Bone marrow (tissue), 2 donors: ENCODE results near the gene DESI1.
A peak's percentile ranks its signal among the peaks of the same experiment; 100 is the strongest.
"Not testable (repeated sequence)": the region's sequence is repeated elsewhere in the genome, so short reads cannot be mapped to it uniquely, and the experiment has no call there.

Source experiments
- DNase-seq, 2 donors: peaks; one replicate each; lab custom pipeline; 2025; lab: John Stamatoyannopoulos, UW

Gene DESI1

GRCh38 chr22:41634610-41635009 is 13.8 kb upstream of the DESI1 start:
- not testable (repeated sequence) for DNase-seq

DNA sequence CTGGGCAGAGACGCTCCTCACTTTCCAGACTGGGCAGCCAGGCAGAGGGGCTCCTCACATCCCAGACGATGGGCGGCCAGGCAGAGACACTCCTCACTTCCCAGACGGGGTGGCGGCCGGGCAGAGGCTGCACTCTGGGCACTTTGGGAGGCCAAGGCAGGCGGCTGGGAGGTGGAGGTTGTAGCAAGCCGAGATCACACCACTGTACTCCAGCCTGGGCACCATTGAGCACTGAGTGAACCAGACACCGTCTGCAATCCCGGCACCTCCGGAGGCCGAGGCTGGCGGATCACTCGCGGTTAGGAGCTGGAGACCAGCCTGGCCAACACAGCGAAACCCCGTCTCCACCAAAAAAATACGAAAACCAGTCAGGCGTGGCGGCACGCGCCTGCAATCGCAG is 10.8 kb upstream of the DESI1 start:
- DNase-seq, result not testable (repeated sequence)

DNA sequence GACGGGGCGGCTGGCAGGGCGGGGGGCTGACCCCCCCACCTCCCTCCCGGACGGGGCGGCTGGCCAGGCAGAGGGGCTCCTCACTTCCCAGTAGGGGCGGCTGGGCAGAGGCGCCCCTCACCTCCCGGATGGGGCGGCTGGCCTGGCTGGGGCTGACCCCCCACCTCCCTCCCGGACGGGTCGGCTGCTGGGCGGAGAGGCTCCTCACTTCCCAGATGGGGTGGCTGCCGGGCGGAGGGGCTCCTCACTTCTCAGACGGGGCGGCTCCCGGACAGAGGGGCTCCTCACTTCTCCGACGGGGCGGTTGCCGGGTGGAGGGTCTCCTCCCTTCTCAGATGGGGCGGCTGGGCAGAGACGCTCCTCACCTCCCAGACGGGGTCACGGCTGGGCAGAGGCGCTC is 10.3 kb upstream of the DESI1 start:
- not testable (repeated sequence) for DNase-seq

DNA sequence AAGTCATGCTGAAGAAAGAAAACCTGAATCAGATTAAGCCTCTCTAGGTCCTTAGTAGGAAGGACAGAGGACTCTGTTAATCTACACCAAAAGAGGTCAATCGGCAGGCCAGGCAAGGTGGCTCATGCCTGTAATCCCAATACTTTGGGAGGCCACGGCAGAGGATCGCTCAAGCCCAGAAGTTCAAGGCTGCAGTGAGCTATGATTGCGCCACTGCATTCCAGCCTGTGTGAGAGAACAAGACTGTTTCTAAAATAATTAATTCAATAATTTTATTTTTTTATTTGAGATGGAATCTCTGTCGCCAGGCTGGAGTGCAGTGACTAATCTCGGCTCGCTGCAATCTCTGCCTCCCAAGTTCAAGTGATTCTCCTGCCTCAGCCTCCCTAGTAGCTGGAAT is 4.7 kb upstream of the DESI1 start:
- no peak for DNase-seq

GRCh38 chr22:41621911-41622179 is 1.0 kb upstream of the DESI1 start:
- DNase-seq, result no peak

- peak; percentile 98 to 100 for DNase-seq
Measured at GRCh38 chr22:41621099-41621910, 462 bp upstream of the DESI1 start, which contains the start of gene XRCC6. TSS of gene XRCC6 (plus strand) at chr22:41621295. CDS start at chr22:41622005, 710 bp downstream.

DNA sequence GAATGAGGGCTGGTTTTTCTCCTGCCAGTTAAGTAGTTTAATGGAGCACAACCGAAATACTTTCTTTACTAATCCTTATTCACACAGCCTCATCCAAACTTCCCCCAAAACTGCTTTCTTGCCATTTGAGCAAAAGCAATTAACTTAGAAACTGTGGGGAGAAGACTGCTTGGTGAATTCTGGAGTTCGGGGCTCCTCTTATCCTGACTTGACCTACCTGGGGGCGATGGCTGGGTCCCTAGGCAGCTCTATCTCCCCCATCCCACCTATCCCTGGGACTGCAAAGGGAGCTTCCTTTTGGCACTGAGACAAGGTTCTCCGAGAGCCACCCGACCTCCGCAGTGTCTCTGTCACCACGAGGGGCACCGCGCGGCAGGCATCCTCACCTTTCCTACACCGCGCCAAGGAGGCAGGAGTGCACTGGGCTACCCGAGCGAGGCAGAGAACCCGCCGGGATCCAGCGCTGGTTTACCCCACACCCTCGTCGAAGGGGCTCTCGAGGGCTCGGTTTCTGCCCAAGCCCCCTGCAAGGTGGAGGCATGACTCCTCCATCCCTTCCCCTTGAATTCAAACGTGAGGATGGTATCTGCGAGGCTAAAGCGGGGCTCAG is 759 bp downstream of the DESI1 start:
- DNase-seq, result no peak

GRCh38 chr22:41613456-41613855 is 7.4 kb downstream of the DESI1 start:
- no peak for DNase-seq

DNA sequence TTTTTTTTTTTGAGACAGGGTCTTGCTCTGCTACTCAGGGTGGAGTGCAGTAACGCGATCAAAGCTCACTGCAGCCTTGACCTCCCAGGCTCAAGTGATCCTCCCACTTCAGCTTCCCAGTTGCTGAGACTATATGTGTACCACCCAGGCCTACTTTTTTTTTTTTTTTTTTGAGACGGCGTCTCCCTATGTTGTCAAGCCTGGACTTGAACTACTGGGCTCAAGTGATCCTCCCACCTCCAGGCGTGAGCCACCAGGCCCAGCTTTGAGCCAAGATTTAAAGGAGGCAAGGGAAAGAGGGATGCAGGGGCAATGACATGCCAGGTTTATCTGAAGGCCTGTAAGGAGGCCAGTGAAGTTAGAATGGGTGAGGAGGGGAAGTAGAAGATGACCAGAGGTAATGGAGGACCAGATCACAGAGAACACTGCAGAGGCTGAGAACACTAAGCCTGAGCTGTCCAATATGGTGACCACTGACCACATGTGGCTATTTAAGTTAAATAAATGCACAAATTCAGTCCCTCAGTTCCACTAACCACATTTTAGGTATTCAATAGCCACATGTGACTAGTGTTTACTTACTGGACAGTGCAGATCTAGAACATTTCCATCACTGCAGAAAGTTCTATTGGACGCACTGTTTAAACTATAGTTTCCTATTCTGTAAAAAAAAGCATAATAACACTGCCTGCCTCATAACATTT is 8.1 kb downstream of the DESI1 start:
- no peak for DNase-seq

- DNase-seq, result no peak
Measured at GRCh38 chr22:41608386-41608785, 12.5 kb downstream of the DESI1 start.

DNA sequence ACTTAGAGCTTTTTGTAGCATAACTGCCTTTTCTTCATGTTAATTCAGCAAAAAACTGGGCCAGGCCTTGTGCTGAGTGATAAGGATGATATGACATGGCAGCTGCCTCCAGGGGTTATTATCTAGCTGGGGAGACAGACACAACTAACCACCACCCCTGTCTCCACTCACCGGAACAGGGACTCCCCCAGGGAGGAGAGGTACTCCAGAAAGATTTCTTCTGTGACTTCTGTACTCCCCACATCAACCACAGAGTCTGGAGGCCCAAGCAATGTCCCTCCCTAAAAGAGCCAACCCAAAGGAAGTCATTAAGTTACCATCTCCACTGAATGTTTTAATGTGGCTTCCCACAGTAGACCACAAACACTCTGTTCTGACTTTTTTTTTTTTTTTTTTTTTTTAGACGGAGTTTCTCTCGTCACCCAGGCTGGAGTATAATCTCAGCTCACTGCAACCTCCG is 16.9 kb downstream of the DESI1 start:
- no peak for DNase-seq

DNA sequence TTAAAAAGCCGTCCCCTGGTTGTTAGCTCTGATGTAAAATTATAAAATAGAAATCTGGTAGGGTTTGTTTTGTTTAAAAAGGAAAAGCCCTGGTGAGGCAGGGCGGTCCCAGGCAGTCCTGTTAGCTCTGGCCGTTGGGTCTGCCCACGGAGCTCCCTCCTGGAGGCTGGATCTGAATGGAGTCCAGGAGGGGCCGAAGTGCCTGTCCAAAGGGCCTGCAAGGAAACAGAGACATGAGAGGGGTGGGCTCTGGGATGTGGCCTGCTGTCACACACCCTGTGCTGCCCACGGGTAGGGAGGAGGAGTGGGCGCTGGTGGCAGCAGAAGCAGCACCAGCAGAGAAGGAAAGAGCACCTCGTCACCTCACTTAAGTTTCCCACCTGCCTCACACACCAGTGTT is 19.9 kb downstream of the DESI1 start:
- no peak for DNase-seq

GRCh38 chr22:41598891-41599635 is 21.8 kb downstream of the DESI1 start:
- DNase-seq, result no peak

DNA sequence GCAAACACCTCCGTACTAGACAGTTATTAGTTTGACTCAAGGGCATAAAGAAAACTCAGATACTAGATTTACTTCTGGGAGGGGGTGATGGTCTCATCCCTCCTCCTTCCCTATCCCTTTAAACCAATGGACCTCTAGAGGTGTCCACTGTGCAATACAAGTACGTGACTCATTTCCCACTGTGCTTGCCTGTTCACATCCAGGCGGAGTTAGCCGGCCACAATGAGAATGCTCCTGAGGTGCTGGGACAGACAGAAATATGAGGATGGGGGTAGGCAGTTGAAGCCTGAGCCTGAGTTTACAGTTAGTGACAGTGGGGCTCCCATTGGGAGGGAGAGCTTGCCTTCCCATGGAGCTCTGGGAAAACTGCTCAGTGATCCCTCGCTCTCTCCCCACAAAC is 22.8 kb downstream of the DESI1 start:
- no peak for DNase-seq

DNA sequence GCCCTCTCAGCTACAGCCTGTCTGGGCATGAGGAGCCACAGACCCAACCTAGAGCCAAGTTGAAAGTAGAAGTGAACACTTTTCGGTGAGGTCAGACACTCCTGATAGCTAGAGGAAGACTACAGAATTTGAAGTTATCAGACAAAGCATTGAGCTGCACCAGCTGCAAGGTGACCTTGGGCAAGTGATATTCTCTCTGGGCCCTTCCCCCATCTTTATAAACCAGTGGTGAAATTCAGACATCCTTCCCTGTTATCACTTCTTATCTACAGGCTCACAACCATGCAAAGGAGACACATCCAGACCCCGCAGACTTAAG is 23.2 kb downstream of the DESI1 start:
- no peak for DNase-seq

GRCh38 chr22:41596776-41597634 is 23.8 kb downstream of the DESI1 start:
- peak in 1 of 2 donors; percentile 17 for DNase-seq

GRCh38 chr22:41595703-41596102 is 25.1 kb downstream of the DESI1 start:
- no peak for DNase-seq

- DNase-seq, result not testable (repeated sequence)
Measured at GRCh38 chr22:41593336-41593960, 27.4 kb downstream of the DESI1 start.

- peak; percentile 97 to 100 for DNase-seq
Measured at GRCh38 chr22:41589391-41590241, 31.2 kb downstream of the DESI1 start, which contains the start of gene PMM1. TSS of gene PMM1 (minus strand) at chr22:41589840. CDS start at chr22:41589805, 35 bp downstream.

GRCh38 chr22:41587347-41587723 is 33.5 kb downstream of the DESI1 start:
- no peak for DNase-seq
